Activated CD8-positive, alpha-beta T cell treated with anti-CD3 and anti-CD28 coated beads for 36 hours (primary cell): ENCODE results near the gene CTAGE15. TPM values are rescaled to one million over a fixed set of nuclear protein-coding genes. Genes with fewer than 3 reads are reported as not detected.

Experiments
- total RNA-seq, 2 experiments: library from RNA; stranded (reverse); gene quantifications; one replicate each; pipeline ENCODE4 v1.2.3, GENCODE V29; 2021

CTAGE15 gene
- total RNA-seq, 2 experiments from 2014 or later: 0.36 to 0.83 TPM

Other genes with a start within 250 kb of the CTAGE15 start
- 1 to 10 TPM; 2.7 to 2.9 TPM for gene FAM131B, start 209.1 kb upstream of the CTAGE15 start, total RNA-seq
- gene ZYX, start 190.5 kb upstream of the CTAGE15 start, total RNA-seq: 100 to 1,000 TPM; 111 to 120 TPM
- 1 to 10 TPM; 2.4 to 2.8 TPM for gene EPHA1, start 162.9 kb upstream of the CTAGE15 start, total RNA-seq
- gene TAS2R60, start 128.3 kb upstream of the CTAGE15 start, total RNA-seq: not detected
- not detected for gene TAS2R41, start 93.9 kb upstream of the CTAGE15 start, total RNA-seq
- gene TCAF2, start 49.2 kb downstream of the CTAGE15 start, total RNA-seq: 10 to 100 TPM; 36.4 to 37.2 TPM
- 1 to 10 TPM; 1.3 to 1.7 TPM for gene CTAGE6, start 185.9 kb downstream of the CTAGE15 start, total RNA-seq